Fibroblast of mammary gland (primary cell): ENCODE results near the gene CFAP44.

ENCODE experiments used
- DNase-seq: peaks from one replicate; pipeline ENCODE4 v3.0.0-alpha.2; 2010; ENCODE audit warnings: low read depth
- H3K4me3 ChIP-seq: 2 replicates; pipeline ENCODE4 v1.5.1; 2011; ENCODE audit warnings: low read depth, mild to moderate bottlenecking, low read length, moderate library complexity; ENCODE audit not compliant: control insufficient read depth
- TF ChIP-seq, protein P1 (sequence below): conservative IDR thresholded peaks from 2 replicates; pipeline ENCODE4 v1.5.1; 2011; ENCODE audit warnings: low read depth, low read length, inconsistent platforms; ENCODE audit not compliant: control insufficient read depth, insufficient read depth

Gene CFAP44

DNA sequence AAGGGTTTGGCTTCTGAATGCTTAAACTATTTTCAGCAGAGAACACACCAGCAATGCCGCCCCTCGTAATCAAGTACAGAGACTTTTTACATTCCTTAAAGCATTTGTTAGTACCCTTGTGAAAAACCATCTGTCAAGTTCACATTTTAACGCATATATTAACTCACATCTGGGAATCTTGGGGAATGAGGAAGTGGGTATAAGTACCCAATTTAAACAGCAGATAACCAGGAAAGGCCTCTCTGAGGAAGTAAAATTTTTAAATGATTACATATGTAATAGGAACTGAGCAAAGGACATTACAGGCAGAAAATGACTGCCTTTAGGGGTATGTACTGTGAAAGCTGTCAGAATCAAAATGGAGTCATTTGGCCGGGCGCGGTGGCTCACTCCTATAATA lies 12.8 kb upstream of the CFAP44 start:
- TF ChIP-seq, protein P1, sequence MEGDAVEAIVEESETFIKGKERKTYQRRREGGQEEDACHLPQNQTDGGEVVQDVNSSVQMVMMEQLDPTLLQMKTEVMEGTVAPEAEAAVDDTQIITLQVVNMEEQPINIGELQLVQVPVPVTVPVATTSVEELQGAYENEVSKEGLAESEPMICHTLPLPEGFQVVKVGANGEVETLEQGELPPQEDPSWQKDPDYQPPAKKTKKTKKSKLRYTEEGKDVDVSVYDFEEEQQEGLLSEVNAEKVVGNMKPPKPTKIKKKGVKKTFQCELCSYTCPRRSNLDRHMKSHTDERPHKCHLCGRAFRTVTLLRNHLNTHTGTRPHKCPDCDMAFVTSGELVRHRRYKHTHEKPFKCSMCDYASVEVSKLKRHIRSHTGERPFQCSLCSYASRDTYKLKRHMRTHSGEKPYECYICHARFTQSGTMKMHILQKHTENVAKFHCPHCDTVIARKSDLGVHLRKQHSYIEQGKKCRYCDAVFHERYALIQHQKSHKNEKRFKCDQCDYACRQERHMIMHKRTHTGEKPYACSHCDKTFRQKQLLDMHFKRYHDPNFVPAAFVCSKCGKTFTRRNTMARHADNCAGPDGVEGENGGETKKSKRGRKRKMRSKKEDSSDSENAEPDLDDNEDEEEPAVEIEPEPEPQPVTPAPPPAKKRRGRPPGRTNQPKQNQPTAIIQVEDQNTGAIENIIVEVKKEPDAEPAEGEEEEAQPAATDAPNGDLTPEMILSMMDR: no peak
- no peak for DNase-seq

DNA sequence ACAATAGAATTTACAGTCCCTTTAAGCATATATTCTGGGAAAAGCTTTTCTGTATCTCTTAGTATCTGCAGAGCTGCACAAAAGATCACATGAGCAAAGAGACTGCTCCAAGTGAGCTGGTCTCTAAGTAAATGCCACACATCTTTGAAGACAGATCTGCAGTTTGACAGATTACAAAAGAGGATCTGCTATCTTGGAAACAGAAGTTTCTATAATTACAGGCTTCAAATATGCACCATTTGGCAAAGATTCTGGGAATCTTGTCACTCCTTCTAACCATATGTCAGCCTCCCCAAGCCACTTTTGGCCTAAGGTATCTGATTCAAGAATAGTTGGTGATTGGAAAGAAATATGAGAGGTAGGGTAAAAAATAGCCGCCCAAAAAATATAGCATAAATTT lies 9.6 kb upstream of the CFAP44 start:
- no peak overlapping the region for H3K4me3 ChIP-seq
- TF ChIP-seq, protein P1: no peak
- DNase-seq: no peak

More for the DNA sequence above, 12.8 kb upstream of the CFAP44 start:
- no peak overlapping the region for H3K4me3 ChIP-seq

DNA sequence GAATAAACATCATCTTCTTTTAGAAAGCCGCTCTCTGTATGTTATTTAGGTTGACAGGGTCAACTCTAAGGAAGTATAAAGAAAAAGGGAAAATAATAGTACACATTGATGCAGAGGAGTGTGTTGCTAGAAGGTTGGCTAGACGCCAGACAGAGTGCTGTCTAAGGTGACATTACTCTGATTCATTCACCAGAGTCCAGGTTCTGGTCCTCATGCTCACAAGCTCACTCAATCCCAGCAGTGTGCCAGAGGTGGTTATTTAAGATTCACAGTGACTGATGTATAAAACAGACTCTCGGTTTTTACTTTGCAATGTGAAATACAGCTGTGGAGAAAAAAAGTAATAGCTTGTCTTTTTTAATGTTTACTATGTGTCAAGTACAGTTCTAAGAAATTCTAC lies 1.7 kb downstream of the CFAP44 start:
- DNase-seq: peak; percentile 15
- H3K4me3 ChIP-seq: no peak overlapping the region
- TF ChIP-seq, protein P1: no peak

DNA sequence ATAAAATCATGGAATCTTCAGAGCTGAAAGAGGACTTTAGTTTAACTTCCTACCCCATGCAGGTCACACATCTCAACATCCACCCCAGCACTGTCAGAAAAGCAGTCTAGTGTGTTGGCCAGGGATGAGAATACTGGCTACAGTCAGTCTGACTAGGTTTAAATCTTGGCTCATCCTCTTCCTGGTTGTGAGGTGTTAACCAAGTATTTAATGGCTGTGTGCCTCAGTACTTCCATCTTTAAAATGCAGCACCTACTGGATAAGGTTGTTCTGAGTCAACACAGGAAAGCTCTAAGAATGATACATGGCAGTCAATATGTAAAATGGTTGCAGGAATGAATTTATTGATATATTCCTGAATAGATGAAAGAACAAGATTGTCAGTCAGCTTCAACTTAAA lies 3.1 kb downstream of the CFAP44 start:
- H3K4me3 ChIP-seq: no peak overlapping the region
- no peak for DNase-seq
- TF ChIP-seq, protein P1: no peak

DNA sequence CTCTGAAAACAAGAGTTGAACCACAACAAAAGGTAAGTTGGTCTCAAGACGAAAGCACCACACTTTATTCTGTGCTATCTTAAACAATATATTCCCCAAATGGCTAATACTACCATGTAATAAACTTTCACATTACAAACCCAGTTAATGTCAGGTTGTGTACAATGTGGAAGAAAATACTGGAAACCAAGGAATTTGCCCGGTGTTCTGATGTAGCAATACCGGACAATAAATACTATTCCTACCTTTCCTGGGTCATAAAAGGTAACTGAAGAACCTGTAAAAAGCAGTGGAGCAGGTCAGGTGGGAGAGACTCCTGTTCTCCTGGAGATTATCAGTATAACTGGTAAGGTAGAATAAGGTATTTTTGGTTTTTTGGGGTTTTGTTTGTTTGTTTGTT lies 3.9 kb downstream of the CFAP44 start:
- H3K4me3 ChIP-seq: no peak overlapping the region
- TF ChIP-seq, protein P1: no peak
- DNase-seq: no peak

DNA sequence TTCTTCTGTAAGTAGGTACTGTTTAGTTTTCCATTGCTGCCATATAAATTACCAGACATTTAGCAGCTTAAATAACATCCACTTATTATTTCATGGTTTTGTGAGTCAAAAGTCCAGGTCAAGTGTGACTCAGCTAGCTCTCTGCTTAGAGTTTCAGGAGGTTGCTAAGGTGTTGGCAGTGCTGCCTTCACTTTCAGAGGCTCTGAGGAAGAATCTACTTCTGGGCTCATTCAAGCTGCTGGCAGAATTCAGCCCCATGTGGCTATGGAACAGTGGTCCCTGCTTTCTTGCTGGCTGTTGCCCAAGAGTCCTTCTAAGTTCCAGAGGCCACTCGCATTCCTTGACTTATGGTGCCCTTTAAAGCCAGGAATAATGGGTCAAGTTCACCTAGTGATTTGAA lies 4.5 kb downstream of the CFAP44 start:
- TF ChIP-seq, protein P1: no peak
- H3K4me3 ChIP-seq: no peak overlapping the region
- DNase-seq: peak; percentile 70

DNA sequence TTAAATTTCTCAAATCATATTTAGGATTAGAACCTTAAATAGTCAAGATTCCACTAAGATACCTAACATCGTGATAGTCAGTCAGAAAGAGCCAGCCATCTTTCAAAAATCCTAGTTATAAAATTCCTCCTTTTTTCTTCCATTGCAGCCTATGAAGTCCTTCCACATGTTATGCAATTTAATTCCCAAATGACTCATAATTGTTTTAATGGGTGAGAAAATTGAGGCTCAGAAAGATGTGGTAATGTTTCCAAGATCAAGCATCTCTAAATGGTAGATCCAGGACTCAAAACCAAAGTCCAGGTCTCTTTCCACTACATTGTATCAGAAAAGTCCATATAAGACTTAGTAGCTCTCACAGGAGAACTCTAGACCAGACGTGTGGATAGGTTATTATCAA lies 9.5 kb downstream of the CFAP44 start:
- no peak overlapping the region for H3K4me3 ChIP-seq
- TF ChIP-seq, protein P1: no peak
- peak; percentile 46 for DNase-seq
